ENCODE measurements around the gene RNF130. TPM values are rescaled to one million over a fixed set of nuclear protein-coding genes. Genes with fewer than 3 reads are reported as not detected.
"Not testable (repeated sequence)": the region's sequence is repeated elsewhere in the genome, so short reads cannot be mapped to it uniquely, and the experiment has no call there.

Gene RNF130
- total RNA-seq, 1 experiment from 2014 or later: 58.5 TPM

GRCh38 chr5:180001136-180001535 lies 70.4 kb downstream of the RNF130 start:
- peaks cover 20% of the 10 kb centered on the region for H3K36me3 Mint-ChIP-seq
- H3K4me1 Mint-ChIP-seq: peaks cover 3% of the 10 kb centered on the region; the same call in 1 of the 2 replicates
- H3K27ac Mint-ChIP-seq: no peak overlapping the region
- ATAC-seq (no peak), DNase-seq (ENCODE audit: low spot score) (no peak)
- TF ChIP-seq ZNF425 (CRISPR knock-in tag; conservative IDR thresholded peaks at IDR 0.05) (no peak), ZNF317 (CRISPR knock-in tag; IDR thresholded peaks at IDR 0.05; ENCODE audit: borderline replicate concordance, low read depth) (no peak), GTF2I (CRISPR knock-in tag; conservative IDR thresholded peaks at IDR 0.05) (no peak)
- peaks cover 12% of the 10 kb centered on the region for H3K9me3 Mint-ChIP-seq
- POLR2A ChIA-PET: no interaction called here
- no peaks in the 10 kb centered on the region for H3K27me3 Mint-ChIP-seq (ENCODE audit: low read depth)
- H3K4me3 Mint-ChIP-seq: no peak overlapping the region
- CTCF ChIA-PET: interaction anchor here (1.6 kb wide), 1 partner anchor 89 kb away, joined by 5 read pairs; no protein-coding TSS in a partner anchor

GRCh38 chr5:179998485-179998884 lies 73.1 kb downstream of the RNF130 start:
- ATAC-seq (no peak), DNase-seq (ENCODE audit: low spot score) (no peak)
- ChIA-PET CTCF (no interaction called here), POLR2A (no interaction called here)
- Mint-ChIP-seq H3K4me3 (no peak overlapping the region), H3K36me3 (peaks cover 37% of the 10 kb centered on the region), H3K9me3 (peaks cover 30% of the 10 kb centered on the region), H3K27me3 (ENCODE audit: low read depth) (no peaks in the 10 kb centered on the region), H3K27ac (no peak overlapping the region), H3K4me1 (peaks cover 14% of the 10 kb centered on the region; the same call in 1 of the 2 replicates)
- TF ChIP-seq SMAD4 (CRISPR knock-in tag; IDR thresholded peaks at IDR 0.05): no peak
- TF ChIP-seq ZNF671 (CRISPR knock-in tag; IDR thresholded peaks at IDR 0.05): no peak
- no peak for TF ChIP-seq JUN (CRISPR knock-in tag; IDR thresholded peaks at IDR 0.05)
- no peak for TF ChIP-seq PRRX2 (CRISPR knock-in tag; IDR thresholded peaks at IDR 0.05)
- TF ChIP-seq ESRRA (CRISPR knock-in tag; IDR thresholded peaks at IDR 0.05; ENCODE audit: borderline replicate concordance): no peak
- TF ChIP-seq ZNF416 (CRISPR knock-in tag; IDR thresholded peaks at IDR 0.05): no peak
- TF ChIP-seq OVOL2 (CRISPR knock-in tag; IDR thresholded peaks at IDR 0.05; ENCODE audit: borderline replicate concordance): no peak
- TF ChIP-seq MXD4 (CRISPR knock-in tag; IDR thresholded peaks at IDR 0.05; ENCODE audit: borderline replicate concordance): no peak
- no peak for TF ChIP-seq ATF6 (CRISPR knock-in tag; IDR thresholded peaks at IDR 0.05)
- TF ChIP-seq NFATC4 (CRISPR knock-in tag; IDR thresholded peaks at IDR 0.05): no peak
- no peak for TF ChIP-seq FOXK1 (CRISPR knock-in tag; IDR thresholded peaks at IDR 0.05)

- H3K4me3 Mint-ChIP-seq: no peak overlapping the region
- H3K36me3 Mint-ChIP-seq: peaks cover 47% of the 10 kb centered on the region
- ATAC-seq (peak; percentile 65), DNase-seq (ENCODE audit: low spot score) (no peak)
- peaks cover 42% of the 10 kb centered on the region for H3K9me3 Mint-ChIP-seq
- TF ChIP-seq PRDM15 (CRISPR knock-in tag; IDR thresholded peaks at IDR 0.05): no peak
- TF ChIP-seq FOXJ3 (CRISPR knock-in tag; IDR thresholded peaks at IDR 0.05; ENCODE audit: borderline replicate concordance): no peak
- TF ChIP-seq STAT6 (CRISPR knock-in tag; conservative IDR thresholded peaks at IDR 0.05; ENCODE audit: low read depth): no peak
- H3K27me3 Mint-ChIP-seq (ENCODE audit: low read depth): no peaks in the 10 kb centered on the region
- no peak overlapping the region for H3K27ac Mint-ChIP-seq
- ChIA-PET CTCF (interaction anchor here (0.5 to 0.6 kb wide), 2 partner anchors 91 to 536 kb away, joined by 3 to 4 read pairs; no protein-coding TSS in a partner anchor), POLR2A (no interaction called here)
- H3K4me1 Mint-ChIP-seq: peaks cover 14% of the 10 kb centered on the region; the same call in 1 of the 2 replicates
These were observed 76.8 kb downstream of the RNF130 start for GRCh38 chr5:179994583-179995323.

- POLR2A ChIA-PET; H3K4me3 Mint-ChIP-seq; ATAC-seq; H3K27me3 Mint-ChIP-seq (ENCODE audit: low read depth); H3K27ac Mint-ChIP-seq; DNase-seq (ENCODE audit: low spot score); CTCF ChIA-PET: not testable (repeated sequence)
- peaks cover 51% of the 10 kb centered on the region for H3K36me3 Mint-ChIP-seq
- peaks cover 48% of the 10 kb centered on the region for H3K9me3 Mint-ChIP-seq
- H3K4me1 Mint-ChIP-seq: peaks cover 21% of the 10 kb centered on the region
These were observed 78.7 kb downstream of the RNF130 start for GRCh38 chr5:179992855-179993254.
